Tongue (tissue), 2 donors: ENCODE measurements around the gene LENEP. TPM values are rescaled to one million over a fixed set of nuclear protein-coding genes. Genes with fewer than 3 reads are reported as not detected.

ENCODE experiments used
- DNase-seq: peaks from one replicate; pipeline ENCODE4 v3.0.0-alpha.2; 2015
- total RNA-seq: library from RNA; depleted of rRNA; stranded (reverse); fragments of >200 nt; gene quantifications from one replicate; pipeline ENCODE4 v1.2.3, GENCODE V29; 2014

Gene LENEP
- total RNA-seq, 1 donor from 2014 or later: not detected

GRCh38 chr1:154960446-154961136, 32.8 kb upstream of the LENEP start:
- DNase-seq: no peak

- DNase-seq: peak; percentile 88
Observed at GRCh38 chr1:154961207-154962155, 31.9 kb upstream of the LENEP start, which contains the start of gene PYGO2. TSS of gene PYGO2 (minus strand) at chr1:154961782. CDS start at chr1:154961576, 206 bp downstream.

- DNase-seq: no peak
Observed at GRCh38 chr1:154962156-154962749, 31.1 kb upstream of the LENEP start.

GRCh38 chr1:154962795-154963330, 30.5 kb upstream of the LENEP start:
- no peak for DNase-seq

GRCh38 chr1:154963643-154964042, 29.7 kb upstream of the LENEP start:
- DNase-seq: no peak

- DNase-seq: no peak
Observed at GRCh38 chr1:154964359-154964758, 29.0 kb upstream of the LENEP start.

GRCh38 chr1:154966111-154966510, 27.3 kb upstream of the LENEP start:
- no peak for DNase-seq

GRCh38 chr1:154967331-154967950, 25.9 kb upstream of the LENEP start:
- DNase-seq: no peak

- no peak for DNase-seq
Observed at GRCh38 chr1:154968731-154969130, 24.7 kb upstream of the LENEP start.

- DNase-seq: no peak
Observed at GRCh38 chr1:154969246-154969645, 24.1 kb upstream of the LENEP start.

- peak; percentile 25 for DNase-seq
Observed at GRCh38 chr1:154969860-154970452, 23.4 kb upstream of the LENEP start.

- peak; percentile 97 for DNase-seq
Observed at GRCh38 chr1:154970631-154971340, 22.6 kb upstream of the LENEP start, which contains the start of gene SHC1. TSS of gene SHC1 (minus strand) at chr1:154970747. CDS start at chr1:154970526, 221 bp downstream.

- peak; percentile 26 for DNase-seq
Observed at GRCh38 chr1:154971341-154971998, 21.9 kb upstream of the LENEP start.

- DNase-seq: no peak
Observed at GRCh38 chr1:154972213-154972516, 21.2 kb upstream of the LENEP start.

- DNase-seq: peak; percentile 50
Observed at GRCh38 chr1:154972517-154973343, 20.7 kb upstream of the LENEP start.

- DNase-seq: peak; percentile 96
Observed at GRCh38 chr1:154973344-154974101, 19.9 kb upstream of the LENEP start.

GRCh38 chr1:154974102-154974807, 19.1 kb upstream of the LENEP start, which contains the start of gene CKS1B:
TSS of gene CKS1B (plus strand) at chr1:154974681. CDS start at chr1:154974746, 65 bp downstream.
- peak; percentile 100 for DNase-seq
